Embryonic facial prominence (tissue), 1 donor: ENCODE results near the gene FGF5.
"Not testable (repeated sequence)": the region's sequence is repeated elsewhere in the genome, so short reads cannot be mapped to it uniquely, and the experiment has no call there.

ENCODE experiments used
- DNase-seq: peaks from one replicate; pipeline ENCODE4 v3.0.0-alpha.2; 2016; ENCODE audit errors: extremely low spot score

FGF5 gene

GRCh38 chr4:80295336-80295735, 28.9 kb downstream of the FGF5 start:
- no peak for DNase-seq

- no peak for DNase-seq
These were observed 29.4 kb downstream of the FGF5 start for GRCh38 chr4:80295826-80296225.

DNA sequence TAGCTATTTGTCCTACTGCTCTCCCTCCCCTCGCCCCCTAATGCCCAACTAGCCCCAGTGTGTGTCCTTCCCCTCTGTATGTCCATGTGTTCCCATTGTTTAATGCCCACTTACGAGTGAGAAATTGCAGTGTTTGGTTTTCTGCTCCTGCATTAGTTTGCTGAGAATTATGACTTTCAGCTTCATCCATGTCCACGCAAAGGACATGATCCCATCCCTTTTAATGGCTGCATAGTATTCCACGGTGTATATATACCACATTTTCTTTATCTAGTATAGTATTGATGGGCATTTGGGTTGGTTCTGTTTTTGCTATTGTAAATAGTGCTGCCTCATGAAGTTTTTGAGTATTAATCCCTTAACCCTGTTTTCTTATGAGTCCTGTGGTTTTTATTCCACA, 35.4 kb downstream of the FGF5 start:
- DNase-seq: no peak

DNA sequence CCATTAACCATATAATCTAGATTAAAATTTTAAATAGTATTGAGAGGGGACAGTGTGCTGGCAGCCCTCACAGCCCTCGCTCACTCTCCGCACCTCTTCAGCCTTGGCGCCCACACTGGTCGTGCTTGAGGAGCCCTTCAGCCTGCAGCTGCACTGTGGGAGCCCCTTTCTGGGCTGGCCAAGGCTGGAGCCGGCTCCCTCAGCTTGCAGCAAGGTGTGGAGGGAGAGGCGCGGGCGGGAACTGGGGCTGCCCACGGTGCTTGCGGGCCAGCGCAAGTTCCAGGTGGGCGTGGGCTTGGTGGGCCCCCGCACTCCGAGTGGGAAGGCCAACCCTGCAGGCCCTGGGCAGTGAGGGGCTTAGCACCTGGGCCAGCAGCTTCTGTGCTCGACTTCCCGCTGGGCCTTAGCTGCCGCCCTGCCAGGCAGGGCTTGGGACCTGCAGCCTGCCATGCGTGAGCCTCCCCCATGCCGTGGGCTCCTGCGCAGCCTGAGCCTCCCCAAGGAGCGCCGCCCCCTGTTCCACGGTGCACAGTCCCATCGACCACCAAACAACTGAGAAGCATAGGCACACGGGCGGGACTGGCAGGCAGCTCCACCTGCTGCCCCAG, 36.3 kb downstream of the FGF5 start:
- no peak for DNase-seq

- DNase-seq: no peak
These were observed 39.0 kb downstream of the FGF5 start for GRCh38 chr4:80305466-80305865.

DNA sequence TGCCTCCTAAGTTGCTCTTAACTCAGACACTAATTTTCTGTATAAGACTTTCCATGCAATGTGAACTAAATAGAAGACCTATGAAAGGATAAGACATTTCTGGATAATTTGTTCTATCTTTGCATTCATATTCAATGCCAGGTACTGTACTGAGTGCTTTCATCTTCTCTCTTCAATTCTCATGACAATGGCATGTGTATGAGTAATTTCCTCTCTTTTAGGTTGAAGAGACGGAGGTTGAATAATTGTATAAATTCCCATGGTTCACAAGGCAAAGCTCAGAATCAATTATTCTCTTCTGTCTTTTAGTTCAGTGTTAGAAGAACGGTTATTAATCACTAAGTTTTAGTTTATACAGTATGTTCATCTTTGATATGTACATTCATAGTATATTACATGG, 39.8 kb downstream of the FGF5 start:
- no peak for DNase-seq

DNA sequence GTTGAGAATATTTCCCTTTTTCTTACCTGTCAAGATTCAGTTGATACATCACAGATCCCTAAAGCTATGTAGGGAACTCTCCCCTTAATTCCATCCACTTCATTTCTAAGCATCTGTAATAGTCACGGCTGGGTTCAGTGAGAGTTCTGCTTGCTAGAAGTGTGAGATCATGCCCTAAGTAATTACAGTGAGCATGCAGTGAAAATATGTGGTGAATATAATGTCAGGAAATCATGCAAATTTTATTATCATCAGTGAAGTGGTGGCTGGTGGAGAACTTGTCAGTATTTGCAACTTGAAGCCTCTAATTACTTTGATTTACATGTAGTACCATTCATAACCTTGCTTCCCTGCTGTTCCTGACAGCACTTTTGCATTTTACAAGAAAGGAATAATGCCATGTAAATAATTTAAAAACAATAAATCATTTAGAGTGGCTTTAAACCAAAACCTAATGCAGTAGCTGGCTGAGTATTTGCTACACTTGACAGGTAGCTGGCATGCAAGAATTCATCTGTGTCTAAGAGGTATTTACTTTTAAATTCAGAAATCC, 40.8 kb downstream of the FGF5 start:
- DNase-seq: no peak

DNA sequence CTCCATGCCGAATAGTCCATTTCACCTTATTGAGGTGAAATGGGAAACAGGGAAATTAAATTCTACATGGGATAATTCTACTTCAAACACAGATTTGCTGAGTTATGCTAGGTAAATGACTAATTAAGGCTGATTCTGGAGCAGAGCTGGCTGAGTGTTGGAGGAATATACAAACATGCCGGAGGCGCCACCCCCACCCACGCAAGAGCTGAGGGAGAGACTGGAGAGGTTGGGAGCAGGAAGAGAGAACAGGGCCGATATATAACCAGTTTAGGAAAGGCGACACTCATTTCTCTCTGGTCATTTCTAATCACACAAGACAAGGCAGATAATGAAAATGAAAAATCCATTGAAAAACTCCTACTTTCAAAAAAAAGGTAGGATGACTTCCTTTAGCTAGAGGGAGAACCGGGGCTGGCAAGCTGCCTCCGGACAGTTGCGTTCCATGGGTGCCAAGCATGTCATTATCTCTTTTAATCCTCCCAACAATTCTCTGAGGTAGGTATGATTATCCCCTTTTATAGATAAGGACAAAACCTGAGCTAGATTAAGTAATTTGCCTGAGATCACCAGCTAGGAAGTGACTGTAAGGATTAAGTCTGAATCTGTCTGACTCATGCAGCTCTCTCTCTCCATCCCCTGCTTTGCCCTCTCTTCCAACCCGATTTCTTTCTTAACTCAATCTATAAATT, 41.5 kb downstream of the FGF5 start:
- DNase-seq: no peak

GRCh38 chr4:80308466-80308822, 42.0 kb downstream of the FGF5 start:
- DNase-seq: no peak

GRCh38 chr4:80309294-80310004, 43.0 kb downstream of the FGF5 start:
- no peak for DNase-seq

GRCh38 chr4:80311130-80311529, 44.7 kb downstream of the FGF5 start:
- DNase-seq: no peak

GRCh38 chr4:80312124-80312523, 45.7 kb downstream of the FGF5 start:
- no peak for DNase-seq

DNA sequence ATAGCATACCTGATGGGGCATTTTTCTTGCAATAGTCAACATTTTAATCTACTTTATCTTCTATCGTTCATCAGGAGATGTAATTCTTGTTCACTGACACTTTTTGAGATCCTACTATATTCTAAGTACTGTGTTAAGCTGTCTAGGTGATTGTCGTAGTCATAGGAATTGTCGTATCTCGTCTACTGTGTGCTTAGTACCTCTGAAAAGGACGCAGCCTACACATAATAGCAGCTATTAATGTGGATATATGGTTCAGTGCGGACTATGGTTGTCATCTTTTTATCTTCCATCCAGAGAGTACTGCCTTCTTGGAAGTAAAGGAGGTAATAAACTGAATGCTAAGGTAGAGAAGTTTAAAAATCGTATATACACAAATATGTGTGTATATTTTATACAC, 47.2 kb downstream of the FGF5 start:
- no peak for DNase-seq

GRCh38 chr4:80315848-80316247, 49.4 kb downstream of the FGF5 start:
- not testable (repeated sequence) for DNase-seq

DNA sequence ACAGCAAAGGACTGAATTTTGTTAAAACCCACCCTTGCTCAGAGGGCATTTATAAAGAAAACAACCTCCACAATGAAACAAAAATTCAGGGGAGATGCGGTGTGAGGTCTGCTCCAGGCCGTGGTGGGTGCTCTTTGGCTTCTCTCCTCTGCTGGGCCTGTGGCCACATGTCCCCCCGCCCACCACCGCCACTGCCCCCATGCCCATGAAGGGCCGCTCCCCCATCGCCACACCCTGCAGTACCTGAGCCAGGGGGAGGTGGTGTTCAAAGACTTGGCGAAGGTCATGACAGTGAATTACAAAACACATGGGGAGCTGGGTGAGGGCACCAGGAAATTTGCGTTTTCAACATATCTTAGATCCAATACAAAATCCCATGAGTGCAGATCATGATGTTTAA, 54.9 kb downstream of the FGF5 start:
- no peak for DNase-seq

DNA sequence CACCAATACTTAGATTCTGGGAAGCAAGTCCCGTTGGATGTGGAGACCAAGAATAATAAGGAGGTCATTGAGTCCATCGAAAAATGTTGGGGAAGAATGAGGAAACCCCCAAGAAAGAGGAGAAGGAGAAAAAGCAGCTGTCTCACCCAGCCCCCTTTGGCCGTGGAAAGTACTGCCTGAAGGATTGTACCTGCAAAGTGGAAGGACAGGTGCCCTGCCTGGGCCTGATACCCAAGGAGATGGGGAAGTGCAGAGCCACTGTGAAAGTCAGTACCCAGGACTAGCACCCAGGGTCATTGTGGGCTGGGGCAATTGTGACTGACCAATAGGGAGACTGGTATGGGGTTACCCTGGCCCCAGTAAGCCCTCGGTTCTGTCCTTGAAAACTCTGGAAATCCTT, 55.3 kb downstream of the FGF5 start:
- no peak for DNase-seq

- DNase-seq: no peak
These were observed 56.3 kb downstream of the FGF5 start for GRCh38 chr4:80322716-80323115.

- DNase-seq: no peak
These were observed 57.7 kb downstream of the FGF5 start for GRCh38 chr4:80324171-80324570.

GRCh38 chr4:80331693-80332092, 65.2 kb downstream of the FGF5 start:
- DNase-seq: no peak

GRCh38 chr4:80333121-80333520, 66.7 kb downstream of the FGF5 start:
- DNase-seq: no peak

- DNase-seq: no peak
These were observed 68.1 kb downstream of the FGF5 start for GRCh38 chr4:80334568-80334967.

GRCh38 chr4:80335226-80335553, 68.7 kb downstream of the FGF5 start:
- no peak for DNase-seq
